UCSD-AML1 (cell line): ENCODE measurements around the gene DES.
A peak's percentile ranks its signal among the peaks of the same experiment; 100 is the strongest.

Experiments
- DNase-seq: peaks from one replicate; lab custom pipeline; 2025; ENCODE audit not compliant: unreplicated experiment; lab: John Stamatoyannopoulos, UW

Gene DES

GRCh38 chr2:219419331-219420197 is 1.4 kb downstream of the DES start:
- DNase-seq, result no peak

GRCh38 chr2:219420687-219421086 is 2.5 kb downstream of the DES start:
- no peak for DNase-seq

- DNase-seq, result no peak
Observed at GRCh38 chr2:219421323-219421722, 3.1 kb downstream of the DES start.

- DNase-seq, result no peak
Observed at GRCh38 chr2:219422952-219423534, 4.9 kb downstream of the DES start.

- no peak for DNase-seq
Observed at GRCh38 chr2:219423652-219424377, 5.6 kb downstream of the DES start.

GRCh38 chr2:219425238-219426067 is 7.3 kb downstream of the DES start:
- DNase-seq, result no peak

- no peak for DNase-seq
Observed at GRCh38 chr2:219426068-219426443, 7.9 kb downstream of the DES start.

- no peak for DNase-seq
Observed at GRCh38 chr2:219426534-219427136, 8.5 kb downstream of the DES start.

- DNase-seq, result no peak
Observed at GRCh38 chr2:219428469-219428868, 10.3 kb downstream of the DES start.

GRCh38 chr2:219429958-219430606 is 11.9 kb downstream of the DES start:
- DNase-seq, result no peak

GRCh38 chr2:219430633-219431615 is 12.7 kb downstream of the DES start:
- DNase-seq, result peak; percentile 12

GRCh38 chr2:219433666-219434467 is 15.7 kb downstream of the DES start:
- DNase-seq, result peak; percentile 40

- no peak for DNase-seq
Observed at GRCh38 chr2:219434468-219434717, 16.2 kb downstream of the DES start.

GRCh38 chr2:219434718-219435525 is 16.7 kb downstream of the DES start, which contains the start of gene SPEG:
Gene SPEG (plus strand): TSS chr2:219434843. CDS start chr2:219434978, 135 bp downstream.
- no peak for DNase-seq

- no peak for DNase-seq
Observed at GRCh38 chr2:219435701-219436100, 17.5 kb downstream of the DES start.

GRCh38 chr2:219436491-219436890 is 18.3 kb downstream of the DES start:
- DNase-seq, result no peak

- DNase-seq, result no peak
Observed at GRCh38 chr2:219437141-219437540, 19.0 kb downstream of the DES start.
